ENCODE measurements around the gene GUCA1A. TPM values are rescaled to one million over a fixed set of nuclear protein-coding genes. Genes with fewer than 3 reads are reported as not detected.
A peak's percentile ranks its signal among the peaks of the same experiment; 100 is the strongest.

The GUCA1A gene
- total RNA-seq, 1 experiment from 2014 or later, result 17.2 TPM

GRCh38 chr6:42194056-42194455 is 20.9 kb downstream of the GUCA1A start:
- no peak overlapping the region for H2AFZ ChIP-seq (ENCODE audit: low read length)
- H3K4ac ChIP-seq (ENCODE audit: low read depth, low read length), result no peak overlapping the region
- H3K56ac ChIP-seq (ENCODE audit: insufficient read length, low read depth, low read length), result no peak overlapping the region
- Mint-ChIP-seq H3K27me3 (ENCODE audit: low read depth) (peaks cover 4% of the 10 kb centered on the region), H3K27ac (peak overlapping the region in 1 of 3 experiments; percentile 2; a peak in 2 of 7 replicates), H3K9me3 (no peaks in the 10 kb centered on the region), H3K4me3 (no peak overlapping the region), H3K4me1 (peaks cover 10 to 21% of the 10 kb centered on the region in 2 experiments), H3K36me3 (ENCODE audit: insufficient read depth in 1 of 3, low read depth in 3 of 3) (no peaks in the 10 kb centered on the region; a peak in 1 of 7 replicates)
- DNase-seq, result no peak
- H2BK12ac ChIP-seq (ENCODE audit: insufficient read length, low read depth, low read length), result no peak overlapping the region
- no peaks in the 10 kb centered on the region for H3K79me2 ChIP-seq (ENCODE audit: insufficient read depth, low read length)
- H3K9ac ChIP-seq (ENCODE audit: extremely low read depth, insufficient read length, low read length), result no peak overlapping the region
- no peak overlapping the region for H2BK5ac ChIP-seq (ENCODE audit: insufficient read length, low read length)
- H4K8ac ChIP-seq (replicated peaks; ENCODE audit: insufficient read length, low read depth, low read length), result no peak overlapping the region
- H2BK120ac ChIP-seq (ENCODE audit: low read depth, low read length, poor library complexity, severe bottlenecking), result no peak overlapping the region
- H3K27me3 ChIP-seq (ENCODE audit: insufficient read depth, low read length), result no peaks in the 10 kb centered on the region
- no peaks in the 10 kb centered on the region for H4K20me1 ChIP-seq (ENCODE audit: control insufficient read depth, insufficient read depth, insufficient read length)
- no peaks in the 10 kb centered on the region for H3K9me3 ChIP-seq (ENCODE audit: control insufficient read depth, low read depth, low read length)
- no peak overlapping the region for H3K23ac ChIP-seq (ENCODE audit: insufficient read length, low read depth, low read length)
- no peaks in the 10 kb centered on the region for H3K79me1 ChIP-seq (ENCODE audit: insufficient read depth, low read depth, low read length, poor library complexity, severe bottlenecking)
- H3T11ph ChIP-seq (ENCODE audit: low read length), result no peak overlapping the region
- no peak overlapping the region for H2BK20ac ChIP-seq (ENCODE audit: low read depth, low read length, poor library complexity, severe bottlenecking)
- TF ChIP-seq CTCF (conservative IDR thresholded peaks at IDR 0.05), result no peak
- peaks cover 5% of the 10 kb centered on the region; the same call in 1 of the 2 replicates for H3K4me1 ChIP-seq (ENCODE audit: insufficient read depth, low read length)
- H3K23me2 ChIP-seq (ENCODE audit: insufficient read length, low read depth, low read length, poor library complexity, severe bottlenecking), result no peaks in the 10 kb centered on the region
- H3K27ac ChIP-seq (ENCODE audit: insufficient read length, low read depth, low read length), result no peak overlapping the region
- H3K4me2 ChIP-seq (ENCODE audit: insufficient read depth, insufficient read length, low read length), result no peak overlapping the region
- H4K91ac ChIP-seq (ENCODE audit: insufficient read length, low read depth, low read length), result no peak overlapping the region
- no CpG with 5 or more reads among the region's 5 CpGs for WGBS (ENCODE audit: extremely low coverage, insufficient read length, low lambda C conversion rate)
- no peak overlapping the region for H3K14ac ChIP-seq (ENCODE audit: insufficient read depth, low read length)
- H4K5ac ChIP-seq (ENCODE audit: insufficient read length, low read depth, low read length), result no peak overlapping the region
- peak overlapping the region; percentile 24; the same call in 1 of the 2 replicates for H2BK15ac ChIP-seq (ENCODE audit: low read depth, low read length)
- H2AK5ac ChIP-seq (ENCODE audit: insufficient read length, low read length), result no peak overlapping the region
- H3K18ac ChIP-seq (ENCODE audit: insufficient read length, low read depth, low read length), result no peak overlapping the region
